Measurements from ENCODE around the gene TRRAP.

The TRRAP gene

DNA sequence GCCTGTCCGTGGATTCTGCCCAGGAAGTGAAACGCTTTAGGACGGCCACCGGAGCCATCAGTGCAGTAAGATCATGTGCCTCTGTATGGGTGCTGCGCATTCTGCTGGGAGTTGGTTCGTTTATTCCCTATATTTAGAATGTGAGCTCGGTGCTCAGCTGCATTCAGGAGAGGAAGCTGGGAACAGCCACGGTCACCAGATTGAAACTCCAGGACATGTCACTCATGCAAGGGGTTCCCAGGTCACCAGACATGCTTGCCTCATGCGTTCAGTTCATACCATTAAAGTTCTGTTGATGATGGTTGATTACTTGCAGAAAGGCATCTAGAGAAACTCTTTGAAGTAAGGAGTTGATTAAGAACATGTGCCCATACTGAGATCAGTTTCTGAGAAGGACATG lies 78.1 kb downstream of the TRRAP start:
- no peak for DNase-seq

DNA sequence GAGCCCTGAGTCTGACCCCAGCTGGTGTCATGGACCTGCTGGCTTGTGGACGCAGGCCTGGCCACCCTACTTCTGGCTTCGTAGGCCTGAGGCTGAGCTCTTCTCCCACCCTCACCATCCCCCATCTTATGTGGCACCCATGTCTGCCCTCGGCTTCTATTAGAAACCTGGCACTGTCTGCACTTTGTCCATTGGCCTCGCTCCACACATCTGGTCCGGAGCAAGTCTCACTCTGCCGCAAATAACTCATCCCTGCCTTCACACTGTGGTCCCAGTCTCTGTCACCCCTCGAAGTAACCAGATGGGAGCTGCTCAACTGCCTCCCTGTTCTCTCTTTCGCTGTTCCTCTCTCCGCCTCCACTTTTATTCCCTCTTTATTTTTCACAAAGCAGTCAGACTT lies 78.6 kb downstream of the TRRAP start:
- no peak for DNase-seq

DNA sequence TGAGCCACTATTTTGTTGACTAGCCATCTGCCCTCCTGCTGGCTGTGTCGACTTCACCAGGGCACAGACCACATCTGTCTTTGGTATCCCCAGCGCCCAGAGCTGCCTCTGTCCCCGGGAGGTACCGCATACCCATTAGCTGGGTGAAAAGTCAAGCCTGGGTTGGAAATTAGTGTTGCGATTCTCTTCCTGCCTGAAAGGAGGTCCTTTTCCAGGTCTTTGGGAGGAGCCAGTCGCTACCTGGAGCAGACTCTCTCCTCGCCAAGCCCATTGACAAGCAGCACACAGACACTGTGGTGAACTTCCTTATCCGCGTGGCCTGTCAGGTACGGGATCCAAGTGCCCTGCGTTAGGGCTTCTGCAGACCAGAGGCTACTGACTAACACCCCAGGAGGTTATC lies 79.4 kb downstream of the TRRAP start:
- DNase-seq: no peak

DNA sequence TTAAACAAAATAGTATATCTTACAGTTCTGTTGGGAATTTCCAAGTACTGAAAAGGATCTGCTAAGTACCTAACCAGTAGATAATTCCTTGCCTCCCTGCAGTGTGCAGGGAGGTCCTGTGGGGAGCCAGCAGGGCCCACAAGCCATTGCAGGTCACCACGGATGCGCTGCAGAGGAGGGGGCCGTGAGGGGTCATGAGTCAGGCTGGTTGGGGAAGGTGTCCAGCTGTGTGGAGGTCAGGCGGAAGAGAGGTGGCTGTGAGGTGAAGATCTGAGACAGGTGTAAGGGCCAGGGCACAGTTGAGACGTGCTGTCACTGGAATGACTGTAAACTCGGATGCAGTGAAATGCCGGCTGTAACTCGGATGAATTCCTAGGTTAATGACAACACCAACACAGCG lies 80.6 kb downstream of the TRRAP start:
- DNase-seq: no peak

DNA sequence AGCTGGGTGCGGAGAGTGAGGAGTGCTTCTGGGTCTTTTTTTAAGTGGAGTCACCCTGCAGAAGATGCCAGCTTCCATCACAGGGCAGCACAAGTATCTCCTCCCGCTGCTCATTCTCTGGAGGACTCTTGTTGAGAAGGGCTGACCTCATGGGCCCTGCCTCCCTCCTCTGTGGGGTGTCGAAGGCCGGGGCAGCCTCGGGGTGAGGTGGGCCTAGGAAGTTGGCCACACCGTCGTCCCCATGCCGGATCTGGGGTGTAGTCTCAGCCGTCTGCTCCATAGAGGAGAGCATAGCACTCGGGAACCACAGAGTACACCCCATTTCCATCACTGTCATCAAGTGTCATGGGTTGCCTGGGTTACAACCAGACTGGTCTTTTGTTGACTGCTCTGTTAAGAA lies 85.0 kb downstream of the TRRAP start:
- DNase-seq: no peak

DNA sequence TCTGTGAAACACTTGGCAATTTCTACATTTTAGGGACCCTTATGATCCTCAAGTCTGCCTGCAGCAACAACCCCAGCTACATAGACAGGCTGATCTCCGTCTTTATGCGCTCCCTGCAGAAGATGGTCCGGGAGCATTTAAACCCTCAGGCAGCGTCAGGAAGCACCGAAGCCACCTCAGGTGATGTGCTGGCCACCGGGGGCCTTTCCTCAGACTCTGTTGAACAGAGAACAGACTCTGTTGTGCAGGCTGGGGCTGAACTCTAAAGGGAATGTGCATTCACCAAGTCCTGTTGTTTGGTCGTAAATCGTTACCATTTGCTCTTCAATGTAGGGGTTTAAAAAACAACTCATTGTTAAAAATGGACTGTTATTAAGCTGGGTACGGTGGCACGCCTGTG lies 86.3 kb downstream of the TRRAP start:
- DNase-seq: no peak

DNA sequence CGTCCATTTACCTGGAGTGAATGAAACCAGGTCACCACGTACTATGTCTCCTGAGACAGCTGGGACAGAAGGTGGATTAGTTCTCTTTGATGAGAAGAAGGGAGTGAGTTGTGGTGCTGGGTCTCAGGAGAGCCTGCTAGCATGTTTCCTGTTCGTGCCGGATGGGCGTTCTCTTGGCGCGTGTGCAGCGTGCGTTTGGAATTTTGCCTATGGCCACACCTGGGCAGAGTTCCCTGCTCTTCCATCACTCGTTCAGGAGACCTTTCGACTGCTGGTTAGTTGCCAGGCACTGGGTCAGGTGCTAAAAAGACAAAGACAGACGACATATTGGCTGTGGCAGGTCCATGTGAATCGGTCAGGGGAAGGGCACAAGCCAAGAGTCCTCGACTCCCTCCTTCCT lies 90.3 kb downstream of the TRRAP start:
- no peak for DNase-seq

DNA sequence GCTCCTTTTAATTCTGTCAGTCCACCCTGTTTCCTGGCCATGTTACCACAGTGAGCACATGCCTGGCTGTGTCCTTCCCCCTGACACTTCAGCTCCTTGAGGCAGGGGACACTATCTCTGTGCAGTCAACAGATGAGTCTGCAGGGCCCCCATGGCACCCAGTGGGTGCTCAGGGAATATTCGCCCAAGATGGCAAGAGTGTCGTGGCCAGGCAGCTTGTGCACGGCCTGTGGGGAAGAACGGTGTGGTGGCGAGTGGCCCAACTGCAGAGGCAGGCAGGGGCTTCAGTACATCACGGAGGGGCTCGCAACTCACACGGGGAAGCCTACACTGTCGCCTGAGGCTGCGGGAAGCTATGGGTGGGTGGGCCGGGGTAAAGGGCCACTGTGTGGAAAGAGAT lies 91.1 kb downstream of the TRRAP start:
- DNase-seq: no peak

DNA sequence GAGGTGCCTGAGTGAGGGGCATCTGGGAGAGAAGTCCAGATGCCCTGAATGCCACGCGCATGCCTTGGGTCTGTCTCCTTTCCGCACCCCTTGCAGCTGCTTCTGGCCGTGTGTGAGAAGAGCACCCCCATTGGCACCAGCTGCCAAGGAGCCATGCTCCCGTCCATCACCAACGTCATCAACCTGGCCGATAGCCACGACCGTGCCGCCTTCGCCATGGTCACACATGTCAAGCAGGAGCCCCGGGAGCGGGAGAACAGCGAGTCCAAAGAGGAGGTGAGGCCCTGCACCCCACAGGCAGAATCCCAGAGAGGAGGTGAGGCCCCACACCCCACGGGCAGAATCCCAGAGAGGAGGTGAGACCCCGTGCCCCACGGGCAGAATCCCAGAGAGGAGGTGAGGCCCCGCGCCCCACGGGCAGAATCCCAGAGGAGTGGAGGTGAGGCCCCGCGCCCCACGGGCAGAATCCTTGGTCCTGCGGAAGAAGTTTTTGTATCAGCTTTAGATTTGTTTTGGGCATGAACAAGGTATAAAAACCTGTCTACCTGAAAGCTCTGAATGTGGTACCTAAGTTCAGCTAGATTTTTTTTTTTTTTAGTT lies 91.8 kb downstream of the TRRAP start:
- DNase-seq: no peak

DNA sequence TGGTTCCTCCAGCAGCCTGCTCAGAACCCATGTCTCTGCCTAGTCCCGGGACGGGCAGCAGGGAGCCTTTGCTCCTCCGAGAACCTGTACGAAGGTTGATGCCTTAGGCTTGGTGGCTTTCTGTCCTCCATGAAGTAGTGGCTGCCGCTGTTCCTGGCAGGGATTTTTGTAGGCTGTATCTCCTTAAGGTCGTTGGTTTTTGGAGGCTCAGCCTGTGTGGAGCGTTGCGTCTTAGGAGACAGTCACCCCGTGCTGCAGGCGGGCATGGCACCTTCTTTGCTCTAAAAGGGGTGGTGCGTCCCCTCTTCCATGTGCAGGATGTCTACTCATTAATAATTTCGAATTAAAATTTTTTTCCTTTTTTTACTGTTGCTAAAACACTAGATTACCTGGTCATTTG lies 92.5 kb downstream of the TRRAP start:
- no peak for DNase-seq

DNA sequence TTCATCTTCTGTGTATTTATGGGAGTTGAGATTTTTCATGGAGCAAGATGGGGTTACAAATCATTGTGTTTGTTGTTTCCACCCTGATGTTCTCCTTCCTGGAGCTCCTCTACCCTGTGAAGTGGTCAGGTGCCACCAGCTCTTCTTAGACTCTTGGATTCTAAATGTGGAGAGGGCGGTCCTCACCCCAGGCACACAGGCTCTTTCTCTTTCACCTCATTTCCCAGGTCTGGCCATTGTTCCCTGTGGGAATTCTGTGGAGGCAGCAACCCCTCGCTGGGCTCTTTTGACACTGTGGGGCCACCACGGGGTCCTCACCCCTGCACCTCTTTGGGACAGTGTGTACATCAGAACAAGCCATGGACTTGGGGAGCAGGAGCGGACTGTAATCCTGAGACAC lies 95.9 kb downstream of the TRRAP start:
- no peak for DNase-seq

DNA sequence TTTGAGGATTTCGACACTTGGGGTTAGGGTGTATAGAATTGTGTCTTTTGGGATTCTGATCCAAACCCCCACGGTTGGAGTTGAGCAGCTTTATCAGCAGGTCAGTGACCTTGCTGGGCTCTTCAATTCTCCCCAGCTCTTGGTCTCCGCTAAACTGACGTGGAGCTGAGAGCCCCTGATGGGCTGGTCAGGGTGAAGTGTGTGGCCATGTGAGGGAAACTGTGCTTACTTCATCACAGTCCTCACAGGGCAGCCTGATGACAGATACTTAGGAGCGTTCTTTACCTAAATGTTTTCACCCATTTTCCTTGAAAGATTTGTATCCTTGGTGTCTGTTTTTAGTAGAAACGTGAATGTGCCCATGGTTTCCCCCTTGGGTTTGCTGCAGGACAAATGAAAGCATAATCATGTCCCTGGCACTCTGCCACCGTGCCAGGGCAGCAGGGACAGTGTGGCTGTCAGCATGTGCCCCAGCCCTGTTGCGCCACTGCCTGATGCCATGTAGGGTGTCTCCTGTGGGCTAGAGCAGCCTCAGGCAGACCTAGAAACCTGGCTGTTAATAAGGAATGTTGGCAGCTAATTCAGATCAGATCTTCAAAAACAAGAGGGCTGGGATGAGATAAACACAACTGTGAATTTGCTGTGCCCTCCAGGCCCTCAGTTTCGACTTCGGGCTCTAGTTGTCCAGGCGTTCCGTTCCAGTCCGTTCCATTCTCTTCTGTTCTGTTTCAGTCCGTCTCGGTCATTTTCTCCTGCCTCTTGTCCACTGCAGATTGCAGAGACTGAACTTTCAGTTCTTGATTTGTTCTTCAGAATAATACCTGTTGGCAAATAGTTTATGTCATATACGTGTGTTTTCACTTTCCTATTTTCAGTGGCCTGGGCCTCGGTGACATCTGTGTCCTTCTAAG lies 96.8 kb downstream of the TRRAP start:
- no peak for DNase-seq

DNA sequence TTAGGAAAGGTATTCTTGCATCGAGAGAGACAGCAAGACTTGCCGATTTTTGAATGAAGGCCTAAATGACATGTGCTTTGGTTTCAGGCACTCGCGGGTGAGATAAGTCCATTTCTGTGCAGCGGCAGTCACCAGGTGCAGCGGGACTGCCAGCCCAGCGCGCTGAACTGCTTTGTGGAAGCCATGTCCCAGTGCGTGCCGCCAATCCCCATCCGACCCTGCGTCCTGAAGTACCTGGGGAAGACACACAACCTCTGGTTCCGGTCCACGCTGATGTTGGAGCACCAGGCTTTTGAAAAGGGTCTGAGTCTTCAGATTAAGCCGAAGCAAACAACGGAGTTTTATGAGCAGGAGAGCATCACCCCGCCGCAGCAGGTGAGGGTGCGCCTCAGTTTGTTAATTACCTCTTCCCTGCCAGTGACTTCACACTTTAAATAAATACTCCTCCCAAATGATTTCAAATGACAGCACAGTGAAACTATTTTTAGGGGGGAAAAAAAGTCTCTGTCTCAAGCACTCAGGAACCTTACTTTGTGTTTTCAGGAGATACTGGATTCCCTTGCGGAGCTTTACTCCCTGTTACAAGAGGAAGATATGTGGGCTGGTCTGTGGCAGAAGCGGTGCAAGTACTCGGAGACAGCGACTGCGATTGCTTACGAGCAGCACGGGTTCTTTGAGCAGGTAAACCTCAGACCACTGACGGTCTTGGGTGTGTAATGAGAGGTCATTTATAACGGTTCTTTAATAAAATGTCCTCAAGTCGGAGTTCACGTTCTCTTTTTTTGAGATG lies 98.3 kb downstream of the TRRAP start:
- DNase-seq: no peak

DNA sequence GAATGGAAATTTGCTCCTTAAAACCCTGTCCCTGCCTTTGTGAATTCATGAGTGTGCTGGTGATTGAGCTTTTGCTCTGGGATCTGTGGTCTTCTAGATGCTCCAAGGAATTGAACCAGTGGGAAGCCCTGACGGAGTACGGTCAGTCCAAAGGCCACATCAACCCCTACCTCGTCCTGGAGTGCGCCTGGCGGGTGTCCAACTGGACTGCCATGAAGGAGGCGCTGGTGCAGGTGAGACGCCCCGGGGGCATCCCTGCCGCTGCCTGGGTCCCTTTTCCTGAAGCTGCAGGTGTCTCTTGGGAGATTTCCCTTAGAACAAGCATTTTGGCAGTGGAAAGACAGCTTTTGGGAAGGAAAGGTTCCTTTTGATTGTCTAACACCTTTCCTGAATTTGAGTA lies 100.3 kb downstream of the TRRAP start:
- no peak for DNase-seq

DNA sequence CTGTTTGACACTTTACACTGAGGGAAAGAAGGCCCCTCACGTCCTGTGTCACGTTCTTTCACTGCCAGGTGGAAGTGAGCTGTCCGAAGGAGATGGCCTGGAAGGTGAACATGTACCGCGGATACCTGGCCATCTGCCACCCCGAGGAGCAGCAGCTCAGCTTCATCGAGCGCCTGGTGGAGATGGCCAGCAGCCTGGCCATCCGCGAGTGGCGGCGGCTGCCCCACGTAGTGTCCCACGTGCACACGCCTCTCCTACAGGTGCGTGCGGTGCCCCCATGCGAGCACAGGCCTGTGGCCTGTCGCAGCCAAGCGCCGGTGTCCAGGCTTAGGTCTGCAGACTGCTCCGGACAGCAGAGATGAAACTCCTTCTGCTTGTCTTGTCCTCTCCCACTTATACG lies 103.4 kb downstream of the TRRAP start:
- DNase-seq: no peak

DNA sequence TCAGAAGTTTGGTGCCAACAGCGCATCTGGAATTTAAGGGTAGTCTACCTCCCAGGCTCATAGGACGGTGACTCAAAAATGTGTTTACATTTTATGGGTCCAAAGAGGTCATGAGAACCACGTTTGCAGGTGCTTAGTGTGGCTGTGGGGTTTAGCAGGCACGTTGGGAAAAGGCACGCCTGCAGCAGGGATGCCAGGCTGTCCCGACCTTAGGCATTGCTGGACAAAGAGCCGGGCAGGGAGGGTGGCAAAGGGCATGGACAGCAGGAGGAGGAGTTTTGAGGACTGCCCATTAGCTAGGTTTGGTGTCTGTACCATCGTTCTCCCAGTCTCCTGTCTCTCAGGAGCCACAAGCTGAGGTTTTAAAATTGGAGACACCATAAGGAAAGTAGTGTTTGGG lies 104.4 kb downstream of the TRRAP start:
- DNase-seq: no peak

DNA sequence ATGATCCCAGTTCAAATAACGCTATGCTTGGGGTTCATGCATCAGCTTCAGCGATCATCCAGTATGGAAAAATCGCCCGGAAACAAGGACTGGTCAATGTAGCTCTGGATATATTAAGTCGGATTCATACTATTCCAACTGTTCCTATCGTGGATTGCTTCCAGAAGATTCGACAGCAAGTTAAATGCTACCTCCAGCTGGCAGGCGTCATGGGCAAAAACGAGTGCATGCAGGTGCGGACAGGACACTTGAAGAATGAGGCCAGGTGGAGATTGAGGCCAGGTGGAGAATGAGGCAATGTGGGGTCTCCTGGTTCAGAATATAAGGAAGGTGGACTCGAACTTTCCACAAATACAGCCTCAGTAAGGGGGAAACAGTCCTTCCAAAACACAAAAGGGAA lies 105.8 kb downstream of the TRRAP start:
- no peak for DNase-seq

DNA sequence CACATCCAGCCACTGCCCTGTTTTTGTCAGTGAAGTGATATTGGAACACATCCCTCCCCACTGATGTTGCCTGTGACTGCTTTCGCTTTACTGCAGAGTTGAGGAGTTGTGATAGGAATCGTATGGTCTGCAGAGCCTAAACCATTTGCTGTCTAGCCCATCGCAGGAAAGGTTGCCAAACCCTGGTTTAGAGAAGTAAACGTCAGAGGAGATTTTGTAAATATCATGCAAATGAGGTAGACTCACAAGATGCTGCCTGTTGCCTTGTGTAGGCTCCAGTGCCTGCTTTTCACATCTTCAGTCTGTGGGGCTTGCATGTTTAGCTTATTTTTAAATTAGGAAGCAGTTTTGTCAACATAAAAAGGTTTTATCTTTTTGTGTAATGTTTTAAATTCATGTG lies 107.1 kb downstream of the TRRAP start:
- no peak for DNase-seq

DNA sequence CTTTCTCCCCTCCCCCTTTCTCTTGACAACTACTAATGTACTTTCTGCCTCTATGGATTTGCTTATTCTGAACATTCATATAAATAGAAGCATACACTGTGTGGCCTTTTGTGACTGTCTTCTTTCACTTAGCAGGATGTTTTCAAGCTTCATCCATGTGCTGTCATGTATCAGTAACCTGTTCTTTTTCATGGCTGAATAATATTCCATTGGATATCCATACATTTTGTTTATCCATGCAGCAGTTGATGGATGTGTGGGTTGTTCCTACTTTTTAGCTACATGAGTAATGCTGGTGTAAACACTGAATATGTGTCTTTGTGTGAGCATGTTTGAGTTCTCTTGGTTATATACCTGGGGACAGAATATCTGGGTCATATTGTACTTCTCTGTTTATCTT lies 107.6 kb downstream of the TRRAP start:
- DNase-seq: no peak

DNA sequence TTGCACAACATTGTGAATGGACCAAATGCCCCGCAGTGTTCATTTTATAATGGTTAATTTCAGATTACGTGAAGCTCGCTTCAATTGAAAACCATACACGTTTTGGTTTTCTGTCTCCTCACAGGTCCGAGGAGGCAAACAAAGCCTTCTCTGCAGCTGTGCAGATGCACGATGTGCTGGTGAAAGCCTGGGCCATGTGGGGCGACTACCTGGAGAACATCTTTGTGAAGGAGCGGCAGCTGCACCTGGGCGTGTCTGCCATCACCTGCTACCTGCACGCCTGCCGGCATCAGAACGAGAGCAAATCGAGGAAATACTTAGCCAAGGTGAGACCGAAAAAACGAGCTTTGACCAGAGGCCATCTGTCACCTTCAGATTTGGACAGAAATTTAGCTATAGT lies 110.3 kb downstream of the TRRAP start:
- DNase-seq: no peak

DNA sequence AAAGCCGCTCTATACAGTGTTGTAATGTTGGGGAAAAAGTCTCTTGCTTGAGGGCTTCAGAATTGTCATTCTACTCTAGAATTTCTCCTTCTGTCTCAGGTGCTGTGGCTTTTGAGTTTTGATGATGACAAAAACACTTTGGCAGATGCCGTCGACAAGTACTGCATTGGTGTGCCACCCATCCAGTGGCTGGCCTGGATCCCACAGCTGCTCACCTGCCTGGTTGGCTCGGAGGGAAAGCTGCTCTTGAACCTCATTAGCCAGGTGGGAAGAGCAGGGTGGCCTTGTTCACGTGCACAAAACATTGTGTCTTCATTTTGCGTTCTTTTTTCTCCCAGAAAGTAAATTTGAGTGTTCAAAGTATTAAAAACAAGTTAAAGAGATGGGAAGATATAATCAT lies 112.0 kb downstream of the TRRAP start:
- DNase-seq: no peak

DNA sequence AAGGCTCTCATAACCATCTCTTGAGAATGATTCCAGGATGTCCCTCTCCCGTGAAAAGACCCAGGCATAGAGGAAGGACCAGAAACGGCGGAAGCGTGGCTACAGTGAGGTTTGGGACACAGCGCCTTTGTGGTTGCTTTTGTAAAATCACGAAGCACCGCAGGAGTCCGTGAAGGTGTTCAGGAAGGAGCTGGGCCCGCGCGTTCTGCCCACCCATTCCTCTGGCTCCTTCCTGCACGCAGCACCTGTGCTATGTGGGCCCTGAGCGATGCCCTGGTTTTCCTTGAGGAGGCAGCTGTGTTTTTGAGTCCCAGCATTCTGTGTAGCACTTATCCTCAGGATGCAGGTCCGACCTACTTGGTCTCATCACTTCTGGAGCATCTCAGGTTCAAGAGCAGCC lies 112.8 kb downstream of the TRRAP start:
- no peak for DNase-seq

DNA sequence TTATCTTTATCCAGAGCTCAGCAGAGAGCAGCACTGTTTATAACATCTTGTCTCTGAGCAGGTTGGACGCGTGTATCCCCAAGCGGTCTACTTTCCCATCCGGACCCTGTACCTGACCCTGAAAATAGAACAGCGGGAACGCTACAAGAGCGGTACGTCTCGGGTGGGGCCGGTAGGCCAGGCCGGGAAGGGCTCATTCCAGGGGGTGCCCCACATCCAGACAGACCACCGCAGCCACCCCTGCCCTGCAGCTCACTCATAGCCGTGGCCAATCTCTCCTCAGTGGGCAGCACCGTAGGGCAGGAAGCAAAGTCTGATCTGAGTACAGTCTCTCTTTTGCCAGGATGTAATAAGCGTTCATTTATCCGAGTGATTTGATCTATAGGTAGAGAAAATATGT lies 113.7 kb downstream of the TRRAP start:
- DNase-seq: no peak

Measured in eye (tissue), 1 donor.